ENCODE data around the gene SYNJ2. TPM values are rescaled to one million over a fixed set of nuclear protein-coding genes. Genes with fewer than 3 reads are reported as not detected.

Gene SYNJ2
- polyA plus RNA-seq, 2 of the 4 experiments (the other 2 are of a cell fraction): 22.3 to 26.5 TPM

DNA sequence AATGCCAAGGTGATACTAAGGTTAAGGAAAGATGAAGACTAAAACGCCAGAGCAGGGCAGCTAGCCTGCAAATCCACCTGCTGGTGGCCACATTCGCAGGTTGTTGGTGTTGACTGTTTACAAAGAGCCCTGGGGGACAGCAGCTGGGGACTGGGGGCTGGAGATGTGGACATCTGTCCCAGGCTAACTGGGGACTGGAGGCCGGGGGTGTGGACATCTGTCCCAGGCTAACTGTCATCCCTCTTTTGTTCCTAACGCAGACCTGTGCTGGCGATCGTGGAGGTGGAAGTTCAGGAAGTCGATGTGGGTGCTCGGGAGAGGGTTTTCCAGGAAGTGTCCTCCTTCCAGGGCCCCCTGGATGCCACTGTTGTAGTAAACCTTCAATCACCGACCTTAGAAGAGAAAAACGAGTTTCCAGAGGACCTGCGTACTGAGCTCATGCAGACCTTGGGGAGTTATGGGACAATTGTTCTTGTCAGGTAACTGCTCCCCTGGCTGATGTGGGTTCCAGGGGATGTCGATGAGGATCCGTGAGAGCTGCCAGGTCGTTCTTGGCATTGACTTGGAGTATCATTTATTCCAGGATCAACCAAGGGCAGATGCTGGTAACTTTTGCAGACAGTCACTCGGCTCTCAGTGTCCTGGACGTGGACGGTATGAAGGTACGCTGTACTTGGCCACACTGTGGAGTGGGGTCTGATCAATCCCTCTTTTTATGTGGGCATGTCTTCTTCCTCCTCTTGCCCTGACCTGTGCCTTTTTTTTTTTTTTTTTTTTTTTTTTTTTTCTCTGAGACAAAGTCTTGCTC is 99.4 kb downstream of the SYNJ2 start (continued):
- TF ChIP-seq, protein P1, sequence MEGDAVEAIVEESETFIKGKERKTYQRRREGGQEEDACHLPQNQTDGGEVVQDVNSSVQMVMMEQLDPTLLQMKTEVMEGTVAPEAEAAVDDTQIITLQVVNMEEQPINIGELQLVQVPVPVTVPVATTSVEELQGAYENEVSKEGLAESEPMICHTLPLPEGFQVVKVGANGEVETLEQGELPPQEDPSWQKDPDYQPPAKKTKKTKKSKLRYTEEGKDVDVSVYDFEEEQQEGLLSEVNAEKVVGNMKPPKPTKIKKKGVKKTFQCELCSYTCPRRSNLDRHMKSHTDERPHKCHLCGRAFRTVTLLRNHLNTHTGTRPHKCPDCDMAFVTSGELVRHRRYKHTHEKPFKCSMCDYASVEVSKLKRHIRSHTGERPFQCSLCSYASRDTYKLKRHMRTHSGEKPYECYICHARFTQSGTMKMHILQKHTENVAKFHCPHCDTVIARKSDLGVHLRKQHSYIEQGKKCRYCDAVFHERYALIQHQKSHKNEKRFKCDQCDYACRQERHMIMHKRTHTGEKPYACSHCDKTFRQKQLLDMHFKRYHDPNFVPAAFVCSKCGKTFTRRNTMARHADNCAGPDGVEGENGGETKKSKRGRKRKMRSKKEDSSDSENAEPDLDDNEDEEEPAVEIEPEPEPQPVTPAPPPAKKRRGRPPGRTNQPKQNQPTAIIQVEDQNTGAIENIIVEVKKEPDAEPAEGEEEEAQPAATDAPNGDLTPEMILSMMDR (IDR thresholded peaks at IDR 0.05): no peak
- no peak for TF ChIP-seq JUNB (IDR thresholded peaks at IDR 0.05)
- TF ChIP-seq, protein P2, sequence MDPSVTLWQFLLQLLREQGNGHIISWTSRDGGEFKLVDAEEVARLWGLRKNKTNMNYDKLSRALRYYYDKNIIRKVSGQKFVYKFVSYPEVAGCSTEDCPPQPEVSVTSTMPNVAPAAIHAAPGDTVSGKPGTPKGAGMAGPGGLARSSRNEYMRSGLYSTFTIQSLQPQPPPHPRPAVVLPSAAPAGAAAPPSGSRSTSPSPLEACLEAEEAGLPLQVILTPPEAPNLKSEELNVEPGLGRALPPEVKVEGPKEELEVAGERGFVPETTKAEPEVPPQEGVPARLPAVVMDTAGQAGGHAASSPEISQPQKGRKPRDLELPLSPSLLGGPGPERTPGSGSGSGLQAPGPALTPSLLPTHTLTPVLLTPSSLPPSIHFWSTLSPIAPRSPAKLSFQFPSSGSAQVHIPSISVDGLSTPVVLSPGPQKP (IDR thresholded peaks at IDR 0.05; ENCODE audit: low read depth, low read length): no peak

- Histone ChIP-seq H3K9me3 (no peaks in the 10 kb centered on the region), H3K4me2 (no peak overlapping the region), H3K27ac (no peak overlapping the region), H3K4me3 (no peak overlapping the region), H3K4me1 (no peaks in the 10 kb centered on the region)
- CTCF ChIA-PET: no interaction called here
- FAIRE-seq: no peak
- TF ChIP-seq ZC3H11A (IDR thresholded peaks at IDR 0.05) (no peak), HEYL (CRISPR knock-in tag; IDR thresholded peaks at IDR 0.05) (no peak), EP300 (IDR thresholded peaks at IDR 0.05) (no peak), GATA3 (IDR thresholded peaks at IDR 0.05; ENCODE audit: borderline replicate concordance) (no peak), TP53 (CRISPR knock-in tag; IDR thresholded peaks at IDR 0.05) (no peak), JUN (IDR thresholded peaks at IDR 0.05) (no peak), ESRRA (IDR thresholded peaks at IDR 0.05; ENCODE audit: borderline replicate concordance, low read length) (no peak), PHF8 (IDR thresholded peaks at IDR 0.05; ENCODE audit: borderline replicate concordance, low read depth) (no peak), POLR2AphosphoS2 (conservative IDR thresholded peaks at IDR 0.05; ENCODE audit: low read length) (no peak), NR3C1 (IDR thresholded peaks at IDR 0.05) (no peak)
- TF ChIP-seq, protein P1 (IDR thresholded peaks at IDR 0.05): no peak
- TF ChIP-seq, protein P3, sequence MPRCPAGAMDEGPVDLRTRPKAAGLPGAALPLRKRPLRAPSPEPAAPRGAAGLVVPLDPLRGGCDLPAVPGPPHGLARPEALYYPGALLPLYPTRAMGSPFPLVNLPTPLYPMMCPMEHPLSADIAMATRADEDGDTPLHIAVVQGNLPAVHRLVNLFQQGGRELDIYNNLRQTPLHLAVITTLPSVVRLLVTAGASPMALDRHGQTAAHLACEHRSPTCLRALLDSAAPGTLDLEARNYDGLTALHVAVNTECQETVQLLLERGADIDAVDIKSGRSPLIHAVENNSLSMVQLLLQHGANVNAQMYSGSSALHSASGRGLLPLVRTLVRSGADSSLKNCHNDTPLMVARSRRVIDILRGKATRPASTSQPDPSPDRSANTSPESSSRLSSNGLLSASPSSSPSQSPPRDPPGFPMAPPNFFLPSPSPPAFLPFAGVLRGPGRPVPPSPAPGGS (IDR thresholded peaks at IDR 0.05): no peak
- POLR2A ChIA-PET: no interaction called here
- DNase-seq (ENCODE audit: low read depth in 1 of 2, low spot score in 1 of 2): no peak
- ATAC-seq: no peak
- 94% methylated on average over 6 of the region's 6 CpGs for WGBS (ENCODE audit: missing lambda C conversion rate)
Observed at GRCh38 chr6:158081657-158081935, 99.9 kb downstream of the SYNJ2 start.

DNA sequence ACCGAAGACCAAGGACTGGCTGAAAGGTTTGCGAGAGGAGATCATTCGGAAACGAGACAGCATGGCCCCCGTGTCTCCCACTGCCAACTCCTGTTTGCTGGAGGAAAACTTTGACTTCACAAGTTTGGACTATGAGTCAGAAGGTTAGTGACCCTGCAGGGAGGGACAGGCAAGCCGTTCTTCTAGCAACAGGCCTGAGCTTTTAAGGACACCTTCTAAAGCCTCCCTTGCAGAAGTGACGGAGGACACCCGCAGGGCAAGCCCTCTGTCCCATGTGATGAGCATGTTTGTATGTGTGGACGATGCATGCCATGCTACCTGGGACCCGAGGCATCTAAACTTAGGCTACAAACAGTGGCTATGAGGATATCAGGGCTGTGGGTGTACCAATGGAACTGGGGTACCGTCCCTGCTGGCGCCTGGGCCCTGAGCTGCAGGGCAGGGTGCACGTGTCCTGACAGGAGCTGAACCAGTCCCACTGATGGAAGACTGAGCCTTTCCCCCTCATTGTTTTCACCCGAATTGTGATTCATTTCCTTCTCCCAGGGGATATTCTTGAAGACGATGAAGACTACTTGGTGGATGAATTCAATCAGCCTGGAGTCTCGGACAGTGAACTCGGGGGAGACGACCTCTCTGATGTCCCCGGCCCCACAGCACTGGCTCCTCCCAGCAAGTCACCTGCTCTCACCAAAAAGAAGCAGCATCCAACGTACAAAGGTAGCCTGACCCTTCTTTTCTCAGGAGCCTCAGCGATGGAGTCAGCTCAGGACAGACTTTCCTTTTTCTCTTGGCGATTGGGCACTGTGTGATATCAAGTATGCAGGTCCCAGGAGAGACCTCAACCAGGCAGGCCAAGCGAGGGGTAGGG is 102.0 kb downstream of the SYNJ2 start:
- H3K27ac ChIP-seq: no peak overlapping the region
- CTCF ChIA-PET: interaction anchor here (1.0 to 3.0 kb wide), 3 partner anchors 11 to 22 kb away, joined by 3 to 16 read pairs (median 10); no protein-coding TSS in a partner anchor
- TF ChIP-seq, protein P2 (IDR thresholded peaks at IDR 0.05; ENCODE audit: low read depth, low read length): no peak
- TF ChIP-seq E2F6 (IDR thresholded peaks at IDR 0.05; ENCODE audit: borderline replicate concordance, low read depth) (no peak), SMC3 (IDR thresholded peaks at IDR 0.05) (no peak), RNF2 (IDR thresholded peaks at IDR 0.05; ENCODE audit: borderline replicate concordance, low read depth) (no peak), ATOH8 (CRISPR knock-in tag; IDR thresholded peaks at IDR 0.05; ENCODE audit: low read depth) (no peak), HDAC2 (IDR thresholded peaks at IDR 0.05) (no peak), RAD21 (conservative IDR thresholded peaks at IDR 0.05 in 1 of 2, IDR thresholded peaks at IDR 0.05 in 1 of 2) (no peak)

More for the DNA sequence above, 102.0 kb downstream of the SYNJ2 start:
- Histone ChIP-seq H3K9me3 (no peaks in the 10 kb centered on the region), H3K4me3 (no peak overlapping the region), H3K4me2 (no peak overlapping the region), H3K4me1 (no peaks in the 10 kb centered on the region)
- ATAC-seq (no peak), FAIRE-seq (no peak), DNase-seq (ENCODE audit: low read depth in 1 of 2, low spot score in 1 of 2) (no peak)
- 82% methylated on average over 19 of the region's 23 CpGs for WGBS (ENCODE audit: missing lambda C conversion rate)
- POLR2A ChIA-PET: no interaction called here
